22Rv1 (cell line): Measurements from ENCODE around the gene LRRC10B.

Experiments
- CTCF ChIP-seq: fragments of 450-650 bp; IDR thresholded peaks from 2 replicates; pipeline ENCODE4 v1.5.1; 2017; ENCODE audit warnings: mild to moderate bottlenecking
- ZFX ChIP-seq: fragments of 450-650 bp; IDR thresholded peaks from 2 replicates; pipeline ENCODE4 v1.6.1; 2017; ENCODE audit warnings: antibody characterized with exemption, borderline replicate concordance

GRCh38 chr11:61543606-61544306 lies 35.2 kb downstream of the LRRC10B start:
- TF ChIP-seq CTCF, result no peak
- TF ChIP-seq ZFX, result no peak
